Pancreas (tissue), 10 donors: ENCODE measurements around the gene ZCCHC7. TPM values are rescaled to one million over a fixed set of nuclear protein-coding genes. Genes with fewer than 3 reads are reported as not detected.

Source experiments
- ATAC-seq, 4 donors: fragments of 200-7000 bp; cut with Tn5 transposase; one replicate each; pipeline versions ENCODE4 v1.8.0 to v1.9.1; 2020; ENCODE audit warnings: mild to moderate bottlenecking in 4 of 4, moderate library complexity in 4 of 4
- DNase-seq, 6 donors: peaks; one replicate each; pipeline ENCODE4 v3.0.0-alpha.2; 2020
- FAIRE-seq: peaks from 2 replicates; lab custom pipeline; 2012; peaks lifted over from hg19 to GRCh38; lab: Jason Lieb, UNC
- H3K27ac ChIP-seq, 4 donors: fragments of 200-600 bp; sonication (generic); 1 replicate in 3 of 4; 2 replicates in 1 of 4; pipeline versions ENCODE4 v1.5.0 to v1.8.0; 2020
- H3K27me3 ChIP-seq, 4 donors: fragments of 200-600 bp; one replicate each; pipeline ENCODE4 v1.8.0; 2021
- H3K36me3 ChIP-seq, 3 donors: fragments of 200-600 bp; sonication (generic) in 1 of 3; one replicate each; pipeline versions ENCODE4 v1.5.0 to v1.8.0; 2020 to 2021
- H3K4me1 ChIP-seq, 3 donors: fragments of 200-600 bp; one replicate each; pipeline ENCODE4 v1.8.0; 2021
- H3K4me3 ChIP-seq, 4 donors: fragments of 200-600 bp; sonication (generic) in 2 of 4; one replicate each; pipeline versions ENCODE4 v1.5.0 to v1.8.0; 2020 to 2021
- H3K9me3 ChIP-seq, 4 donors: fragments of 200-600 bp; one replicate each; pipeline ENCODE4 v1.8.0; 2021
- WGBS, 2 donors: extraction: QIAGEN DNeasy Blood & Tissue Kit; methylation state at CpG; one replicate each; pipeline ENCODE4 v1.1.7; 2013; 5-methylcytosine and 5-hydroxymethylcytosine counted together
- intact Hi-C, 3 donors: fragments of 100-400 bp; cut with DNase I; formaldehyde crosslinking; loops; one replicate each; pipeline versions ENCODE4 v1.11.1 to v1.14.2; 2022
- polyA plus RNA-seq, 2 donors: library from polyadenylated mRNA; stranded (reverse); fragments of 200-250 nt; gene quantifications; one replicate each; pipeline ENCODE4 v1.2.3, GENCODE V29; 2013
- total RNA-seq, 6 donors: library from RNA; stranded (reverse); fragmentation: NEBNext Ultra II Directional in 4 of 6; extraction: Animal tissue kit (Norgen Biotek cat#: 25700) in 4 of 6; gene quantifications; one replicate each; pipeline versions ENCODE4 v1.2.1 to v1.2.4, GENCODE V29; 2021 to 2023
- TF ChIP-seq, protein P1 (sequence below), 4 donors: fragments of 200-600 bp; sonication (generic) in 3 of 4; IDR thresholded peaks; one replicate each; pipeline versions ENCODE4 v1.5.0 to v1.8.0; 2021; ENCODE audit warnings: antibody characterized with exemption in 4 of 4
- donor health status: healthy with polysubstance abuse.
- donor health status: DM: no; HTN: no; CAD: no; lungs with moderate emphysema.
- donor health status: DM: no; HTN: no; CAD: no.
- donor health status: control.
- donor health status: control.
- donor health status: Bipolar disorder and iron deficiency.
- donor health status: DM: yes; HTN: yes; CAD: no.
- donor health status: DM: no; HTN: no; CAD: no.
- donor health status: DM: no; HTN: no; CAD: no.
- donor health status: DM: yes; HTN: yes; CAD: no.

The ZCCHC7 gene
- total and polyA plus RNA-seq, 8 donors: 8.1 to 17.4 (median 14.4) TPM

DNA sequence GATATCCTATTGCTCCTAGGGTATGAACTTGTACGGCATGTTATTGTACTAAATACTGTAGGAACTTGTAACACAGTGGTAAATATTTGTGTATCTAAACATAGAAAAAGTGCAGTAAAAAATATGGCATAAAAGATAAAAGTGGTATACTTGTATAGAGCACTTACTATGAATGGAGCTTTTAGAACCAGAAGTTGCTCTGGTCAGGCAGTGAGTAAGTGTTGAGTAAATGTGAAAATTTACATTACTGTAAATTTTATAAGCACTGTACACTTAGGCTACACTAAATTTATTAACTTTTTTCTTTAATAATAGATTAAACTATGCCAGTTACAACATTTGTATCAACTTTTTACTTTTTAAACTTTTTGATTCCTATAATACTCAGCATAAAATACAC is 109.1 kb downstream of the ZCCHC7 start:
- no peaks in the 10 kb centered on the region for H3K4me1 ChIP-seq
- ATAC-seq: no peak
- intact Hi-C loops: no loop called here
- H3K27me3 ChIP-seq: no peaks in the 10 kb centered on the region
- FAIRE-seq: no peak
- H3K27ac ChIP-seq: no peak overlapping the region
- TF ChIP-seq, protein P1, sequence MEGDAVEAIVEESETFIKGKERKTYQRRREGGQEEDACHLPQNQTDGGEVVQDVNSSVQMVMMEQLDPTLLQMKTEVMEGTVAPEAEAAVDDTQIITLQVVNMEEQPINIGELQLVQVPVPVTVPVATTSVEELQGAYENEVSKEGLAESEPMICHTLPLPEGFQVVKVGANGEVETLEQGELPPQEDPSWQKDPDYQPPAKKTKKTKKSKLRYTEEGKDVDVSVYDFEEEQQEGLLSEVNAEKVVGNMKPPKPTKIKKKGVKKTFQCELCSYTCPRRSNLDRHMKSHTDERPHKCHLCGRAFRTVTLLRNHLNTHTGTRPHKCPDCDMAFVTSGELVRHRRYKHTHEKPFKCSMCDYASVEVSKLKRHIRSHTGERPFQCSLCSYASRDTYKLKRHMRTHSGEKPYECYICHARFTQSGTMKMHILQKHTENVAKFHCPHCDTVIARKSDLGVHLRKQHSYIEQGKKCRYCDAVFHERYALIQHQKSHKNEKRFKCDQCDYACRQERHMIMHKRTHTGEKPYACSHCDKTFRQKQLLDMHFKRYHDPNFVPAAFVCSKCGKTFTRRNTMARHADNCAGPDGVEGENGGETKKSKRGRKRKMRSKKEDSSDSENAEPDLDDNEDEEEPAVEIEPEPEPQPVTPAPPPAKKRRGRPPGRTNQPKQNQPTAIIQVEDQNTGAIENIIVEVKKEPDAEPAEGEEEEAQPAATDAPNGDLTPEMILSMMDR (IDR thresholded peaks at IDR 0.05): no peak
- no peaks in the 10 kb centered on the region for H3K36me3 ChIP-seq
- 92 to 93% methylated on average over 1 of the region's 1 CpG for WGBS, 2 donors
- no peak overlapping the region for H3K4me3 ChIP-seq
- H3K9me3 ChIP-seq: no peaks in the 10 kb centered on the region
- DNase-seq: no peak

DNA sequence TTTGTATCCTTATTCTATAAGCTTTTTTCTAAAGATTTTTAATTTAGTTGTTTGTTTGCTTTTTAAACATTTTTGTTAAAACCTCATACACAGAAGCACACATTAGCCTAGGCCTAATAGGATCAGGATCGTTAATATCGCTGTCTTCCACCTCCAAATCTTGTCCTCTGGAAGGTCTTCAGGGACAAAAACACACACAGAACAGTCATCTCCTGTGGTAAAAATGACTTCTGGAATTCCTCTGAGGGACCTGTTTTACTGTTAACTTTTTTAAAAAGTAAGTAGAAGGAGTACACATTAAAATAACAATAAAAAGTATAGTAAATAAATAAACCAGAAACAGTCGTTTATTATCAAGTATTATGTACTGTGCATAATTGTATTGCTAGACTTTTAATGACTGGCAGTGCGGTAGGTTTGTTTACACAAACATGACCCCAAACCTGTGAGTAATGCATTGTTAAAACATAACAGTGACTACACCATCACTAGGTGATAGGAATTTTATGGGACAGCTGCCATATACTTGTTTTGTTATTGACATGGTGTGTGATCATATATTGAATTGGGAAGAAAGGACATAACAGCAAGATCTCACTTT is 109.6 kb downstream of the ZCCHC7 start:
- Histone ChIP-seq H3K4me3 (no peak overlapping the region), H3K9me3 (no peaks in the 10 kb centered on the region), H3K27me3 (no peaks in the 10 kb centered on the region), H3K4me1 (no peaks in the 10 kb centered on the region), H3K36me3 (no peaks in the 10 kb centered on the region), H3K27ac (no peak overlapping the region)
- TF ChIP-seq, protein P1 (IDR thresholded peaks at IDR 0.05): no peak
- no peak for ATAC-seq
- WGBS, 2 donors: 68 to 76% methylated on average over 4 of the region's 4 CpGs
- no peak for DNase-seq
- intact Hi-C loops: no loop called here
- FAIRE-seq: no peak

DNA sequence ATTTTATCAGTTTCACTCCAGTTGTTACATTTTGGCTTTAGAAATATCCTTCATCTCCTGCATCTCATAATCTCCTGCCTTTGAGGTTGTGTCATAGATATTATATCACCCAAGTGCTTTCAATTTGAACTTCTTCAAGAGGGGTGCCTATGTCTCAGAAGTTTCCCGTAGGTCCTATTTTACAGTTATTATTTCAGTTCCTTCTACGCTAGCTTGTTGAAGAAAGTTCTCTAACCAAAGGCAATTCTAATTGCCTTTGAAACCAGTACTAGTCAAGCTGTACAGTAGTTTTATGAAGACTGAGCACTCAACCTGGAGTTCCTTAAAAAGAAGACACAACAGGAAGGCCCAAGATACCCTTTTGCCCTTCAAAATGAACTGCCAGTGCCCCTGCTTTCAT is 116.4 kb downstream of the ZCCHC7 start:
- H3K27ac ChIP-seq: no peak overlapping the region
- DNase-seq: no peak
- H3K36me3 ChIP-seq: no peaks in the 10 kb centered on the region
- ATAC-seq: no peak
- no peak for FAIRE-seq
- H3K9me3 ChIP-seq: peaks cover 0 to 2% (median 0%) of the 10 kb centered on the region in 4 donors
- intact Hi-C loops: no loop called here
- no peaks in the 10 kb centered on the region for H3K27me3 ChIP-seq
- WGBS, 2 donors: 98 to 99% methylated on average over 2 of the region's 2 CpGs
- H3K4me1 ChIP-seq: peaks cover 0 to 8% (median 8%) of the 10 kb centered on the region in 3 donors
- H3K4me3 ChIP-seq: no peak overlapping the region
- TF ChIP-seq, protein P1 (IDR thresholded peaks at IDR 0.05): no peak

GRCh38 chr9:37238122-37238521 is 117.7 kb downstream of the ZCCHC7 start:
- no peaks in the 10 kb centered on the region for H3K36me3 ChIP-seq
- no peak overlapping the region for H3K4me3 ChIP-seq
- intact Hi-C loops: no loop called here
- H3K9me3 ChIP-seq: peaks cover 0 to 2% (median 0%) of the 10 kb centered on the region in 4 donors
- DNase-seq: no peak
- peaks cover 0 to 12% (median 8%) of the 10 kb centered on the region in 3 donors for H3K4me1 ChIP-seq
- TF ChIP-seq, protein P1 (IDR thresholded peaks at IDR 0.05): no peak
- H3K27ac ChIP-seq: no peak overlapping the region
- no peak for ATAC-seq
- no peak for FAIRE-seq
- H3K27me3 ChIP-seq: no peaks in the 10 kb centered on the region

GRCh38 chr9:37239224-37239859 is 119.0 kb downstream of the ZCCHC7 start:
- no peak overlapping the region for H3K27ac ChIP-seq
- WGBS, 2 donors: 58 to 62% methylated on average over 4 of the region's 4 CpGs
- no peak for FAIRE-seq
- H3K4me3 ChIP-seq: no peak overlapping the region
- TF ChIP-seq, protein P1 (IDR thresholded peaks at IDR 0.05): no peak
- peaks cover 0 to 12% (median 8%) of the 10 kb centered on the region in 3 donors for H3K4me1 ChIP-seq
- no peaks in the 10 kb centered on the region for H3K36me3 ChIP-seq
- intact Hi-C loops: no loop called here
- DNase-seq: no peak
- H3K9me3 ChIP-seq: peaks cover 0 to 2% (median 0%) of the 10 kb centered on the region in 4 donors
- ATAC-seq: no peak
- H3K27me3 ChIP-seq: no peaks in the 10 kb centered on the region
